8988T (cell line): ENCODE measurements around the gene KCNIP1.
"Not testable (repeated sequence)": the region's sequence is repeated elsewhere in the genome, so short reads cannot be mapped to it uniquely, and the experiment has no call there.

Source experiments
- DNase-seq: peaks from one replicate; pipeline ENCODE4 v3.0.0; 2011

KCNIP1 gene

GRCh38 chr5:170538696-170539586 lies 35.1 kb downstream of the KCNIP1 start:
- no peak for DNase-seq

DNA sequence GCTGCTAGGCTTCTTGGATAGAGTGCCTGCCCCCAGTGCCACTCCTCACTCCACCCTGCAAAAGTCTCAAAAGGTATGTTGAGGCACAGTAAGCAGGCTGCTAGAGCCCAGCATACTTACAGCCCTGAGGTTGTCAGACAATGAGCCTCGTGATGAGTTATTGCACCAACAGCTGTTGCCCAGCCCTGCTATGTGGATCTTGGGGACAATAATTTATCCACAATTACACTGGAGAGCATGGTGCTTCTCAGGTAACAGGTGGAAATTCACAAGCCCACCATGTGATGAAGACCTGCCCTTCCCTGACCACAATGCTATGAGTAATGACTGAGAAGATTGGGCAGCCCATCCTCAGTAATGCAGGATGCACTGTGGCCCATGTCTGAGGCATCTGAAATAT lies 36.5 kb downstream of the KCNIP1 start:
- no peak for DNase-seq

DNA sequence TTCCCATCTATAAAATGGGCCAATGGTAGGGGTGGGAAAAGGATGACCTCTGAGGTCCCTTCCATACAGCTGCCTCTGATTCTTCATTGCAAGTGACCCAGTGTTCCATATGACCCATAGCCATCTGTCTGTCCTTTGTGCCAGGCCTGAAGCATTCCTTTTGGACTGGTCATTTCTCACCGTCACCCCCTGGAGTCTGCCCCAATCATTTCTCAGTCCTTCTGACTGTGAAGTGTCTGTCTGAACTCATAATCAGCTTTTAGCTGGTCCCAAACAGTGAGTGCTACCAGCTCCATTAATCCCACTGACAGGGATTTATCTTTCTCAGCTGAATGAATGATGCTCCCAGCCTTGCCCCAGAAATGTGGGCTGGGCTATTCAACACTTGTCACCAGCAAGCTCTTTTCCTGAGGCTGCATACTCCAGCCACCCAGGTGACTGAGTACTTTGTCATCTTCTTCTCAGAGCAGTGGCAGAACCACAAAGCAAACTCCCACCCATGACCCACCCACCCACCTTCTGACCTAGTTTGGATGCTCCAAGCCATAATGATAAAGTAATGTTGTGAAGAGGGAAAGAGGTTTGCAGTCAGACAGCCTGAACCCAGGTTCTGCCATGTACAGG lies 37.4 kb downstream of the KCNIP1 start:
- no peak for DNase-seq

DNA sequence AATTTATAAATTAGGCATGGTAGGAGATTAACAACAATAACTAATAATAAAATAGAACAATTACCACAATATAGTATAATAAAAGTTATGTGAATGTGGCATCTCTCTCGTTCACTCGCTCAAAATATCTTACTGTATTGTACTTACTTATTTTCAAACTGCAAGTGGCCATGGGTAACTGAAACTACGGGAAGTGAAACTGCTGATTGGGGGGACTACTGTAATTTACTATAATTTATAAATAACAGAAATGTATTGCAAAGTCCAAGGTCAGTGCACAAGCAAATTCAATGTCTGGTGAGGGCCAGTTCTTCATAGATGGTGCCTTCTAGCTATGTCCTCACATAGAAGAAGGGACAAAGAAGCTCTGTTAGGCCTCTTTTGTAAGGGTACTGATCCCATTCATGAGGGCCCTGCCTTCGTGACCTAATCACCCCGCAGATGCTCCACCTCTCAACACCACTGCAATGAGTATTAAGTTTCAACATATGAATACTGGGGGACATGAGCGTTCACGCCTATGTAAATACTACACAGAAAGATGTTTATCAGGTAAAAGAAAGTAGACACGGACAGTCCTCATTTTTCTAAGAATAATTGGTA lies 39.0 kb downstream of the KCNIP1 start:
- no peak for DNase-seq

DNA sequence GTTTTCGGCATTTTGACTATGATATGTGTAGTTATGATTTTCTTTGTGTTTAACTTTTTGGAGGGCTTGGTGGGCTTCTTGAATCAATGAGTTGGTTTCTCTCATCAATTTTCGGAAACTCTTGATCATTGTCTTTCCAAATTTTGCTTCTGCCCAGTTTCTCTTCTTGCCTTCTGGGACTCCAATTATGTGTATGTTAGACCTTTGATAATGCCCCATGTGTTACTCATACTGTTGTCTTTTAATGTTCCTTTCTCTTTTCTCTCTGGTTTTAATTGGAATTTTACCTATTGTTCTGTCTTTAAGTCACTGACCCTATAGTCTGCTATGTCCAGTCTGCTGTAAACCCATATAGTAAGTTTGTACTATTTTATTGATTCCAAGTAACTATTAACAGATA lies 41.5 kb downstream of the KCNIP1 start:
- DNase-seq = no peak

GRCh38 chr5:170545811-170546210 lies 42.0 kb downstream of the KCNIP1 start:
- no peak for DNase-seq

DNA sequence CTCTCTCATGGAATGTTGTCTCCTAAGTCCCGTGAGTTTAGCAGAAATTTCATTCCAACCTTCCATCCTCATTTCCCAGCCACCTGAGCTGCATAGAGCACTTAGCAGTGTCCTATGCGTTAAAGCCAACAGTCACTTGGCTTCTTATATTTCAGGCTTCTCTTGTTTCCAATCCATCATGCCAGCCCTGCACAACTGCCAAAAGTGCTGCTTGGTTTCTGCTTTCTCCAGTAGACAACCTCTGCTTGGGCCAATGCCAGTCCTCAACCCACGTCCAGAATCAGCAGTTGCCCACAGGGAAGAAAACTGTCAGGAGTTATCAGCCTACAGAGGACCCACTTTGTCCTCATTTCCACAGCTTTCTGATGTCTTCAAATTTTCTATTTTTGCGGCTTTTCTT lies 42.5 kb downstream of the KCNIP1 start:
- DNase-seq = no peak

- DNase-seq = not testable (repeated sequence)
These were observed 46.6 kb downstream of the KCNIP1 start for GRCh38 chr5:170550382-170550781.

GRCh38 chr5:170551076-170551475 lies 47.3 kb downstream of the KCNIP1 start:
- DNase-seq = no peak

DNA sequence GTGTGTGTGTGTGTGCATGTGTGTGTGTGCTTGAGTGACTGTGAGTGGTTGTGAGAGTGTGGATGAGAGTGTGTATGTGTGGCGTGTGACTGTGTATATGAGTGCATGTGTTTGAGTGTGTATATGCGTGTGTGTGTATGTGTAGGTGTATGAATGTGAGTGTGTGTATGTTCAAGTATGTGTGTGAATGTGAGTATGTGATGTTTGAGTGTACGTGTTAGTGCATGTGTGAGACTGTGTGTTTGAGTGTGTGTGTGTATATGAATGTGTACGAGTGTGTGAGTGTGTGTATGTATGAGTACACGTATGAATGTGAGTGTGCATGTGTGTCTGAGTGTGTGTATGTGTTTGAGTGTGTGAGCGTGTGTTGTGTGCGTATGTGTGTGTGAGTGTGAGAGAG lies 47.8 kb downstream of the KCNIP1 start:
- no peak for DNase-seq

DNA sequence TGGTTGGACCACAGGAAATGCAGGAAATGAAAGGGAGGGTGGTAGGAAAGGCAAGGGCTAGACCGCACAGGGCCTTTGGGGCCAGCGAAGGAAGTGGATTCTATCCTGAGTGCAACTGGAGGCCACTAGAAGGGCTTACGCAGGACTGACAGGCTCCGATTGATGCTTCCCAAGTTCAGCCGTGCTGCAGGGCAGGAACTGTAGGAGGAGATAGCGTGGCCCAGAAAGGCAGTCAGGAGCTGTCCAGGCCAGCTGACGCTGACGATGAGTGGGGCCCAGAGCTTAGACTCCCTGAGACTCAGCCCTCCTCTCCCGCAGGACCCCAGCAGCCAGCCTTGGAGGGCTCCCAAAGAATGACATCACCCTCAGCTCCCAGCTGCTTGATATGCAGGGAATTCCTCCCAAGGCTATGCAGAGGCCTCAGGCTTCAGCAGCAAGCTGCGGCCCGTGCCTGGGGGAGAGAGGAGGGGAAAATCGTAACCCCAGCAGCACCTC lies 48.8 kb downstream of the KCNIP1 start:
- DNase-seq = no peak

- no peak for DNase-seq
These were observed 49.4 kb downstream of the KCNIP1 start for GRCh38 chr5:170553218-170553617.

- no peak for DNase-seq
These were observed 50.9 kb downstream of the KCNIP1 start for GRCh38 chr5:170554521-170555267.

GRCh38 chr5:170557314-170557713 lies 53.5 kb downstream of the KCNIP1 start:
- no peak for DNase-seq

DNA sequence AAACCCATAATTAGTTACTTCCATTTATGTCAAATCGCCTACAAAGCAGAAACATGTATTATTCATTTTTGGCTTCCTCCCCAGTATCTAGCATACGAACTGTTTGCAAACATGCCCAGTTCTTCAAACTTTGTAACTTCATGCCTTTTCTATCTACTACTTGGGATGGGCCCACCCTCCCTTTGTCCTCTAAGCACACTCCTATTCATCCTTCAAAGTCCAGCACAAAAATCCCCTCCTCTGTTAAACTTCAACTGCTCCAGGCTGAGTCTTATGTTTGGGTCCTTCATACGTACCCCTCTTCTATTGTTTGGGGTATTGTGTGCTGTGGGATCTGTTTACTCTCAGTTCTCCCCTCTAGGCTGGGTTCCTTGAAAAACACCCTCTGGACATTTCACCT lies 55.5 kb downstream of the KCNIP1 start:
- DNase-seq = no peak

GRCh38 chr5:170560938-170561337 lies 57.1 kb downstream of the KCNIP1 start:
- no peak for DNase-seq

- no peak for DNase-seq
These were observed 58.5 kb downstream of the KCNIP1 start for GRCh38 chr5:170562166-170562874.

GRCh38 chr5:170562875-170563228 lies 59.0 kb downstream of the KCNIP1 start:
- DNase-seq = no peak

- no peak for DNase-seq
These were observed 60.2 kb downstream of the KCNIP1 start for GRCh38 chr5:170563824-170564567.

DNA sequence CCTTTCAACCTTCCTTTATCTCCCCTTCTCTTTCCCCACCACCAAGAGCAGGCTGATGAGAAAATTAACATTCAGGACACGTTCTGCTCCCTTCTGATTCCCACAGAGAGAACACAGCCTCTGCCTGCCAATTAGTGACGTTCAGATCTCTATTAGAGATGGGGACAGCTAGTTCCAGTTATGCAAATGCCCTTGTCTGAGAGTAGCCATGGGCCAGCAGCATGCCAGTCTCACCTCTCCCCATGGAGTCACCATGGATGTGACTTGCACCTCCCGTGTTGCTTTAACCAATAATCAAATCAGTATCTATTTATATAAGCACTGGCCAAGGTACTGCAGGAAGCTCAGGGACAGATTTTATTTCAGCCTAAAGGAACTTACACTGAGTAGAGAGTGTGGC lies 61.3 kb downstream of the KCNIP1 start:
- no peak for DNase-seq

GRCh38 chr5:170569101-170569500 lies 65.3 kb downstream of the KCNIP1 start:
- DNase-seq = no peak

DNA sequence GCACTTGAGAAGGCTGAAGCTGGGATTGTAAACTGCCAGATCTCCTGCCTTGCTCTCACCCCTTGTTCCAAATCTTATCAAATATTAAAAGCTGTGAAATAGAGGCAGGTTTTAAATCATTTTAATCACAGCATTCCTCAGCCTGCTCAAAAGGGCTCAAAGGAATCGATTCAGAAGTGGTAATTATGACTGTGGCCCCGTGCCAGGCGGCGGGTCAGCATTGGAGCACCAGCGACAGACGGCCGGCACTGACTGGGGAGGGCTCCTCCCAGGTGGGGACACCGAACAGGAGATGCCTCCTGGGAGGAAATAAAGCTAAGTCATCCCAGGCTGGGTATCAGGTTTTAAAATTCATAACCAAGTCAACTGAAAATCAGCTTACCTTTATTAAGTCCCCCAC lies 66.7 kb downstream of the KCNIP1 start:
- no peak for DNase-seq
